NCI-H446 (cell line): Measurements from ENCODE around the gene CASQ1.

Source experiments
- DNase-seq, 2 experiments: peaks; one replicate each; lab custom pipeline; 2025; lab: John Stamatoyannopoulos, UW

The CASQ1 gene

DNA sequence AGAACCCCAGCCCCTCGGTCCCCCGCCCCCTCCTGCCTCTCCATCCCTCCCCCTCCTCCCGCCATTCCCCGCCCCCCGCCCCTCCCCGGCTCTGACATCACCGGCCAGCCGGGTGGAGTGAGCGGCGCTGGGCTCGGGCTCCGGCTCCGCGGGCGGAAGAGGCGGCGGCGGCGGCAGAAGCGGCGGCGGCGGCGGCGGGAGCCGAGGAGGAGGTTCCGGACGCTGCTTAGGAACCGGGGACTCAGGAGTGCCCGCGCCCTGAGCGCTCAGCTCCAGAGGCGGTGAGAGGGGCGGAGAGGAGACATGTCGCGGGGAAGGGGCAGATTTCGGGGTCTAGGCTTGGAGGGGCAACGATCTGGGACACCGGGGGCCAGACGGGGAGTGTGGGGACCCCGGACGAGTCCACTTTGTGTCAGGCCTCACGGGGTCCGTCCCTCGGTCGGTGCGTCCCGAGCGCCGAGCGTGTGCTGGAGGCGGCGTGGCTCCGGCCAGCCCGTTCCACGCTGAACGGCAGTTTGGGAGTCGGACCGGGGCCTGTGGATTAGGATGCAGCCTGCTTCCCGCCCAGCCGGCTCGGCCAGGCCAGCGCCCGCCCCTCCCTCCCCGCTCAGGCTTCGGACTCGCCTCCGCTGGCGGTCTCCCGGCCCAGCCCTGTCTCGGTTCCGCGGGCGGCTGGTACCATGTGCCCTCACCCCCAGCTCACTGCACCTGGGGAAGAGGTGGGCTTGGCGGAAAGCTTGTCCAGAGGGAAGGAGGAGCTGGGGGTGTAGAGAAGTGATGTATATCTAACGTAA is 15.1 kb downstream of the CASQ1 start, which contains the start of gene PEA15:
PEA15 (plus strand) TSS at position 143 of the 794 bp plus-strand sequence. CDS start 6,161 bp downstream, outside the sequence.
- peak in 1 of 2 experiments; percentile 71 for DNase-seq

DNA sequence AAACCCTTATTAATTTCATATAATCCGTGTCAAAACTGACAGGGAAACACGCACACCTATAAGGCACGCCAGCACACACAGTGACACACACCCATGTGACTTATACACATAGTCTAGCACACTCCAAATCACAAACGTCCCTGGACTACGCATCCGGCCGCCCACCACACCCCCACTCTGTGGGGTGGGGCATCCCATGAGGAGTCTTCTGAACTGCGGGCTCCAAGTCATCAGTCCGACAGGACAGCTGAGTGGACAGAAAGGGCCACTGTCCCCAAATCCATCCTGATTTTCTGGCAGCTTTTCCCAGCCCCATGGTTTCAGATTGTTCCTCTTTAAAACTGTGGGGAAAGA is 15.6 kb downstream of the CASQ1 start:
- DNase-seq = peak in 1 of 2 experiments; percentile 15

DNA sequence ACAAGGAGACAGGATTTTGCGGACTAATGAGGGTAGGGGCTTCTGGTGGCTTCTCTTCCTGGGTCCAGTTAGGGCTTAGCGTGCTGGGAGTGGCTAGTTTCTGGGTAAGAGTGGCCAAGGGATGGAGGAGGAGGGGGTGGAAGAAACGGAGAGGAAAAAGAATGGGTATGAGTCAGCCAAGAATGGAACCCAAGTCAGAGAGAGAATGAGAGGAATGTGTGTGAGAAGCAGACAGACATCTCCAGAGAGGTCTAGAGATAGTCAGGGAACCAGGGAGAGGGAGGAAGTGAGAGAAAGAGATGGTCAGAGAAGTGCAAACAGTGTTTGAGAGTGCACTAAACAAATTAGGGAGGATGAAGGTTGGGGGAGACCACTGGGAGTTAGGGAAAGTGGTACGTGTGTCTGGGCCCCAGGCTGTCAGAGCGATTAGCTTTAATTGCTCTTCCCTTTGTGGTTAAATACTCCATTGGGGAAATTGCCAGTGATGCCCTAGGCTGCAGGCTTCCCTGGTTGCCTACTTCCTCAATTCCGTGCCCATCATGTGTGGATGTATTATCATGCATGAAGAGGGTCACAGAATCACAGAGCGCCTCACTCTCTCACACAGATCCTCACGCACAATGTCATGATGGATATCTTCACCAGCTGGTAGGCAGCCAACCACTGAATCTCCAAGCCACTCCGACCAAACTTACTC is 16.2 kb downstream of the CASQ1 start:
- DNase-seq = no peak

DNA sequence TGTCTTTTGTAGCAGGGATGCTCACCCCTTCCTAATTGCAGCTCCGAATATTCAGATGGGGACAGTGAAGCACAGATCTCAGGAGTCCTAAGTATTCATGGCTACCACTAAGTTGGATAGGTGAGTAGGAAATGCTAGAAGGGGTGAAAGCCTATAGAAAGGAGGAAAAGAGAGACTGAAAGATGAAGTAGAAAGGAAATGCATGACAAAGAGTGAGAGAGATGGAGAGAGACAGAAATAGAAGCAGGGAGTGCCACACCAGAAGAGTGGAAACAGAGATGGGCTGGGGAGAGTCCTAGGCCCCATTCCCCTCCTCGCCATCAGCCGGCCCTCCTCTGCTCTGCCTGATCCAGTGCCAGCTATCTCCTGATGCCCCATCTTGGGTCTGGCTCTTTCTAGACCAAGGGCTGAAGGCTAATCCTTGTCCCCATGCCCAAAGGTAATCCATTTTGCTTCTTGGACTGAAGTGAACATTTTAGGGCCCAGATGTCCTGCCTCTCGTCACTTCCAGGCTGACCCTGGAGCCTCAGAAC is 16.8 kb downstream of the CASQ1 start:
- no peak for DNase-seq

DNA sequence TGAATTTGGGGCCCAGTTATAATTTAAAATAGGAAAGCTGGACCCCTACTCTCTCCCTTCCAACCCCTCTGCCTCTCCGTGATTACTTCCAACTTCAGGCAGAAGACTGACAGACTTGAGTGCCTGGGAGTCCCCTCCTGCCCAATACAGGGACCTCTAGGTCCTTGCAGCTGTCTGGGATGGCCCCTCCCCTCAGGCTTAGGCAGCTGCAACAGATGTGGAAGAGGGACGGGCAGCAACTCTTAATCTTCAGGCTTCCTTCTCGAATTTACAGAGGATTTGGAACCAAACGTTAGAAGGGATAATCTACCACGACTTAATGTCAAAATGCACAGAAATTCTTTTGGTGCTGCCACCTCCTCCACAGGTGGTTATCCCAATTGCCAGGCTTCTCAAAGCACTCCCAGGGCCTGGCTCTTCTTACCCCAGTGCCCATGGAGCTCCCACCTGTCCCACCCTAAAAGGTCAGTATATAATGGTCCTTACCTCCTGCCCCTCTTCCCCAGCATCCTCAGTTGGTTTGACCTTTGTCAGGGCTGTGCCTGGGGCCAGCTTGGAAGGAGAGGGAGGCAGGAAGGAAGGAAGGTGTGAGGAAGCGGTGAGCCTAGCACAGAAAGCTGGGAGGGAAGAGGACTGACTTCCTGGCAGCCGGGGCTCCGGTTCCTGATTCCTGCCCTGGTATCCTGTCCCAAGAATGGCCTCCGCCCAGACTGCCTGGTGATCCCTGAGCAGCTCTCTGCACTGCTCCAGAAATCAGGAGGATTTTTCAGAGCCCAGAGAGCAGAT is 17.6 kb downstream of the CASQ1 start:
- no peak for DNase-seq

DNA sequence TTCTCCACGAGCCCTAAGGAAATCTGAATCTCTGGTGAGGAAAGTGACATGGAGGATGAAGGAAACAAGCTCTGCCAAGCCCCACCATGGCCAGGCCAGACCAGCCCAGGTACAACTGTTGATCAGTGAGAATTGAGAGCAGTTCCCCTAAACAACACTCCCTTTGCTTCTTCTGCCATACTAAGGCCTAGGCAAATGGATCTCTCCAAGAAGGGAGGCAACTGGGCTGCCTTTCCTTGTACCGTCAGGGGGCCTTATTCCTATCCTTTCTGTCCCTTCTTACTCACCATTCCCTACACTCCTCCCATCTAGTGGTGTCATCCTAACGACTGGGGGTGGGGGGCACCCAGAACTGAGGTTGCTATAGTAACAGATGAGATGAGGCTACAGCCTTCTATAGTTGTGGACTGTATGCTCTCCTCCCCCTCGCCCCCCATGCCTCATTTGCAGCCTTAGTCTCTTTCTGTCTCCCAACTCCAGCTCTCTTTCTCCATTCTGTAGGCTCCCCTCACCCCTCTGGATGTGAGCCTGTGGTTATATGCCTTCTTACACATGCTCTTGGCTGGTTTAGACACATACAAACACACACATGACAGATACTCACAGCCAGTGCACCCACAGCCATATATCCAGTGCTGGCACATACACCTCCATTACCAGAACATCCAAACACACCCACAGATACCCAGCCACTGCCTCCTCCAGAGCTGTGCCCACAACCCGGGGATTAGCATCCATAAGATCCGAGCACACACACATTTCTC is 18.4 kb downstream of the CASQ1 start:
- DNase-seq = no peak

DNA sequence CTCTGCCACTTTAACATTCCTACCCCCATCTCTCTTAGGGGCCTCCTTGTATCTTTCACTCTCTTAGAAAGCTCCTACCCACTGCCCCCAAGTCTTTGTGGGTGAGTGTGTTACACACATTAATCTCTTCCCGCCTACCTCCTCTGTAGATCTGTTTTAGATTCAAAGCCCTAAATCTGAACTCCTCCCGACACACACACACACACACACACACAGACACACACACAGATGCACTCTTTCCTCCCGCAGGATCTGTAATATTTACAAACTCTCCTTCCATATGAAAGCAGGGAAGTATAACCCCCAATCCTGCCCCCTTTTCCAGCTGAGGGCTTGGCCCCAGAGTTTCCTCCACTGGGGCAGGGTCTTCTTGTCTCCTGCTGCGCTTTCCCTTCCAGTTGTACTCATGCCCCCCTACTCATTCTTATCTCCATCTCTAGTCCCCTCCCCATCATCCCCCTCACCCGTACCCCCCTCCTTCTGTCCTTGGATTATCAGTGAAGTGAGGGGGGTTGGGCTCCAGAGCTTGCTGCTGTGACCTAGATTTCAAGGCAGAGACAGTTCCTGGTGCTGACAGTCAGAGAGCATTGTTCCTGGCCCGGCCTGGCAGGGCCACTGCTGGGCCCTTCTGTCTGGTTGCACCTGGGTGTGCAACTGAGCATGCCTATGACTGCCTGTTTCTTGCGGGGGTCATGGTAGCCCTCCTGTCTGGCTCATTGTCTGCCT is 19.1 kb downstream of the CASQ1 start:
- no peak for DNase-seq

DNA sequence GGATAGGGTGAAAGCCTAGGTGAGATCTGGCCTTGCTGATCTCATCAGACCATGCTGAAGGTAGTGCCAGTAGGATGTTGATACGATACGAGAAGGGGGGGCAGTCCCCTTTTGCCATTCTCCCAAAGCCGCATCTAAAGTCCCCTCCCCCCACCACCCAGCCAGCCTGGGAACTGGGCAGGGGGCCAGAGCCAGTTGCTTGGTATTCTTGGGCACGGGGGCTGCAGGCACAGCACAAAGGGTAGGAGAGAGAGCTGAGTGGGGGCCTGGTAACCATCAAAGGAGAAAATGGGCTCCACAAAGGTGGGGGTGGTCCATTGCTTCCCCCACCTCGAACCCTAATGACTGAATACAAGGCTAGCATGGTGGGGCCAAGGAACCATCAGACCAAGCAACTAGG is 20.2 kb downstream of the CASQ1 start:
- no peak for DNase-seq

DNA sequence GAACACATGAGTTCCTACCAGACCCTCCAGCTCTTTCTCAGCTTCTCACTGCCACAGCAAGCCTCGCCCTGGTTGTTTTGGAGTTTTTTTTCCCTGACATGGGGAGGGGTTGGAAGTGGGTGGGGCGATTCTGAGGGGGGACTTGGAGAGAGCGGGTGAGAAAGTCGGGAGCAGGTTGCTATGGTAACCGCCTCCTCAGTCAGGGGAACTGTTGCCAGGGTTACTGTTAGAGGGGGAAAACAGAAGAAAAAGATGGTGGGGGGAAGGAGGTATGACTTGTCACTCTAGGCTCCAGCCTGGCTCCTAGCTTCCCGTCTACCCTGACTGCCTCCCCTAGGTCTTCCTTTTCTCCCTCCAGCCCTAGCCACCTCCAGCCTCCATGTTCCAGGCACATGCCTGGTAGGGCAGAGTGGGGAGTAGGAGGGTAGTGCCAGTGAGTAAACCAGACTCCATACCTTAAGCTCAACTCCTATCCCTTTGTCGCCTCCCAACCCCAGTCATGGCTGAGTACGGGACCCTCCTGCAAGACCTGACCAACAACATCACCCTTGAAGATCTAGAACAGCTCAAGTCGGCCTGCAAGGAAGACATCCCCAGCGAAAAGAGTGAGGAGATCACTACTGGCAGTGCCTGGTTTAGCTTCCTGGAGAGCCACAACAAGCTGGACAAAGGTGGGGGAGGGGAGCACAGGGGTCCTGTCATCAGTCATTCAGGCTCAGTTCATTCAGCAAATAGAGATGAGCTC is 20.8 kb downstream of the CASQ1 start:
- no peak for DNase-seq

DNA sequence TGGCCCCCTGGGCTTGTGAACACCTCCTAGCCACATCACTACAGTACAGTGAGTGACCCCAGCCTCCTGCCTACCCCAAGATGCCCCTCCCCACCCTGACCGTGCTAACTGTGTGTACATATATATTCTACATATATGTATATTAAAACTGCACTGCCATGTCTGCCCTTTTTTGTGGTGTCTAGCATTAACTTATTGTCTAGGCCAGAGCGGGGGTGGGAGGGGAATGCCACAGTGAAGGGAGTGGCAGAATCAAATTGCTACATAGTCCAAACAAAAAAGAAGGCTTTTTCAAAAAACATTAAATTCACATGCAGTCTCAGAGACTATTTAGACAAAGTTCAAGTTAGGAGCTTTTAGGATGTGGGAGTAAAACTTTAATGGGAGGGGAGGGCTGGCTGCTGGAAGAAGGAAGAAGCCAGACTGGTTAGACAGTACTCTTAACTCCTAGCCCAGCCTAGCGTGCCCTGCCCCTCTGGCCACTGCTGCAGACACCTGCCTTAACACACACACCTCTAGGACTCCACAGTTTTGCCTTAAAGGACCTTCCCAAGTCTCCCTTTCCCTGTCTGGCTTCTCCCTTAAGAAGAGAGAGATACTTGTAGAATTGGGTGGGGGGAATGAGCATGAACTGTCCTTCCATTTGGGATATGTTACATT is 24.2 kb downstream of the CASQ1 start:
- DNase-seq = no peak

DNA sequence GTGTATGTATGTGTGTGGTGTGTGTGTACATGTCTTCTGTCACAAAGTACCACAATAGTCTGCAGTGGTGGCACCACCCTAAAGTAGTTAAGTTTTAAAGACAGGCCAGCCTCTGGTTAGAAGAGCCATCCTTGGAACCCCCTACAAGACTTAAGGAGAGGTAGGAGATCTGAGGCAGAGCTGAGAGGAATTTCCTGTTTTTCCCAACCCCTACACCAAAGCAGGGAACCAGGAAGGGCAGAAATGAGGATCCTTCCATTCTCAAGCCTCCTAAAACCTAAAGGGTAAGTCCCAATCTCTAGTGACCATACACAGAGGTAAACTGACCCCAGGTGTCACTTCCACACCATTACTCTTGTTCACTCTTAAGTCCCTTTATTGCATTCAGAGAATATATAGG is 25.9 kb downstream of the CASQ1 start:
- no peak for DNase-seq

DNA sequence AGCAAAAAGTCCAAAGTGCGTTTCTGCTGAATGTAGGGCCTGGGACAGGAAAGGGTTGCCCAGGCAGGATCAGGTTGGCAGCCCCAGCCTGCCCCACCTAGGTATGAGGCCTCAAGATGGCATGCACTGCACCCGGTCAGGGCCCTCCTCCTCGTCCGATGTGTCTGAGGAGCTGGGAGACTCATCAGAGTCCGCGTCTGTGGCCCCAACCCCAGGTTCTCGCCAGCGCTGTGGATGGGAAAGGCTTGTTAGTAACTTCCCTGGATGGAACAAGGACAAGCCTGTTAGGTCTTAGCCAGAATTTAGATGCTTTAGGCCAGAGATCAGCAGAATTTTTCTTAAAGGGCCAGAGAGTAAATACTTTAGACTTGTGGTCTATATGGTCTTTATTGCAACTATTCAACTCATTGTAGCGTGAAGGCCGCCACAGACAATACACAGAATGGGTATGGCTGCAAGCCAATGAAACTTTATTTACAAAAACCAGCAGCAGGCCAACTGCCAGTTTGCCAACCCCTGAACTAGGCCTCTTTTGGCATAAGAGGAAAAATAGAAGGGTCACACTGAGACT is 27.2 kb downstream of the CASQ1 start:
- peak in 1 of 2 experiments; percentile 14 for DNase-seq

DNA sequence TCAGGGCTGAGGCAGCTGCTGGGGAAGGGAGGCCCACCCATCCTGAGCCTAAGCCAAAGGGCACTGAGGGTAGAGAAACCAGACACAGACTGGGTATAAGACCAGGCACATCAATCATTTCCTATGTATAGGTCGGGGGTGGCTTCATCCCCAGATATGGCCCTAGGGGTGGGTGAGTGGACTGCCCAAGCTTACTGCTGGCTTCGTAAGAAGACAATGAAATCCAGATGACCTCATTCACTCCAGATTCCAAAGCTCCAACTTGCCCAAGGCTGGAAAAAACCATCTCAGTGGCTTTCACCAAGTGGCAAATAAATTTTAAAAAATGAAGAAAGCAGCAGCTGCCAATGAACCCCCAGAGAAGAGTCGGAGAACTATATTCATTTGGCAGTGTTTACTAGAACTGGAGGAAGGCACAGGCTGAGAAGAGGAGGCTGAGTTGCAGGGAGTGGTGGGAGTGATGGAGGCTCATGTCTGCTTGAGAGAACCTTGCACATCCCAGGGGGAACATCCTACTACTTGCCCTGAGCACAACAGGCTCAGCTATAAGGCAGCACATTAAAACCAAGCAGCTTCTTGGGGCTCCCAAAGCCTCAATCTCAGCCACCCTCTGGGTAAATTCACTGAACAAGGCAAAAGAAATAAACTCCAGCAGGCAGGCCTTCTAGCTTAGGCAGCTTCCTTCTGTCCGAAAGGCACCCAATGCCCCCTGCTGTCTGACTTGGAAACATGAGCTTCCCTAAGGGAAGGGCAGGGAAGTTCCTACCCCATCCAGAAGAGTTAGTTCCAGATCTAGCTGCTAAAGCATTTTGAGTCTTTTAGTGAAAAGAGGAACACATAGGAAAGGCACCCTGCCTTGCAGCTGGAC is 28.9 kb downstream of the CASQ1 start:
- peak in 1 of 2 experiments; percentile 10 for DNase-seq

DNA sequence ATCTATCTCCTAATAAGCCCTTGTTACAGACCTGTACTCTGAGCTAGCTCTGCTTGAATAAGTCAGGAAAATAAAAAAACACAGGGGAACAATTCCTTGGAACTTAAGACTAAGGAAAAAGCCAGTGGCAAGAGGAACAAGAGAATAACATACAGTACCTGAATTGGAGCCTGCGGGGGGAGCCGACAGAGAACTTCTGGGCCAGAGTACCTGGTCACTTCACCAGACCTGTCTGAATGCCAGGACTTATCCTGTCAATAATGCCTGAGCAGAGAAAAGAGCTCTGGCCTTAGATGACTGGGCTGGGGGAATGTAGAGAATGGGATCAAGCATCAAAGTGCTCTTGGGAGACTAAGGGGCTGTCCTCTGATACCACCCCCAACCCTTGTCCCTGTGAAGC is 29.9 kb downstream of the CASQ1 start:
- no peak for DNase-seq

DNA sequence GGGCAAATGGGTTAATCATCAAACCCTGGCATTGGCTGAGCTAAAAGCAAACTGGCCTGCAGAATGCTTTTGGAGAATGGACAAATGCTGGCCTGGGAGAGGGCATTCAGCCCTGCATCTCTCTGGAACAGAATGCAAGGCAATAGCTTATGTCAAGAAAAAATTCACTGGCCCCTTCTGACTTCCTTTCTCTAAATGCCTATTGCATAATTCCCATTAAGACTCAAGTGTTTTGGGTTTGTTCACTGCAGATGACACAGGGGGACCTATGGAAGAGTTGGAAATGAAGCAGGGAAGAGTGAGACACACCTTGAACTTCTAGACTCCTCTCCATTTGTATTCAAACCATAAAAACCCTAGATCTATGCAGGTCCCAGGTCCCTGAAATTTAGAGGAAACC is 30.7 kb downstream of the CASQ1 start:
- no peak for DNase-seq

DNA sequence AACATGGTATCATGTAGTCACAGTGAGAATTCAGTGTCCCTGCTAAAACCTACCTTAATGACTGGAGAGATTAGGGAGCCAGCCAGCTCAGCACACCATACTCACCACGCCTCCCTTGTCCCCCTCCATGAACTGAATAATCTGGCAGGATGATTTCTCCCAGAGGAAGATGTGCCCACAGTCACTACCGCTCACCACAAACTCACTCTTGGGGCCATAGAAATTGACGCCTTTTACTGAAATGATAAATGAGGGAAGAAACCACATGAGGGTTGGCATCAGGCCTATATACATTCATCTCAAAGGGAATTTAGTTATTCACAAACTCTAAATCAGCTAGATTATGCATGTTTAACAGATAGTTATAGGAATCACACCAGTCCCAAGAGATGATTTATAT is 32.2 kb downstream of the CASQ1 start:
- DNase-seq = no peak

DNA sequence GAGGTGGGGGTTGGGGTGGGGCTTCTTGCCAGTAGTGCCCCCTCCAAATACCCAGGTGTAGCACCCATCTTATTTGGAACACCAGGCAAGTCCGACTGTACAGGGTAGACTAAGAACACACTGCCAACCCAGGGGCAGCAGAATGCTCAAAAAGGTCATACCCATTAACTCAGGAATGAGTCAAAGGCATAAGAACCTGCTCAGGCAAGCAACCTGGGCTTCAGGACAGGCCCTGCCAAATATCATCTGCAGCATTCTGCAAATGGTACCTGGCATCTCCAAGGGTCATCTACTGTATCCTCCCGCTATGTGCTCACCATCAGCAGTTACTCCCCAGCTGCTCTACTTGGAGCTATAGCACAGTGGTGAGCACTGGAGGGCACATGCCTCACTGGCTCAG is 34.2 kb downstream of the CASQ1 start:
- no peak for DNase-seq

DNA sequence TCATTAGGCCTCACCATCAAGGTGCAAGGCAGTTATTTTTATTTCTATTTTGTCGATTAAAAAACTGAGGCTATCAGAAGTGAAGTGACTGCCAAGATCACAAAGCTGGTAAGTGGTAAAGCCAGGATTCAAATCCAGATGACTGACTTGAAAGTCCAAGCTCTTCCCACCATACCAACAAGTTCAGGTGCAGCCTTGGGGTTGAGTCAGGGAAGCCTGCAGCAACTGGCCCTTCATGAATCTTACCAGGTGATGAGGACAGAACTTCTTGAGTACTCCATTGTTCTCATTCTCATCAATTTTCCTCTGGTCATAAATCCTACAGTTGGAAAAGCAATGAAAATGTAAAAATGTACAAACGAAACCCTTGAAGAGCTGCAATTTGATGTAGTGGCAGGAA is 35.0 kb downstream of the CASQ1 start:
- DNase-seq = no peak
